ENCODE results near the gene NAPA. TPM values are rescaled to one million over a fixed set of nuclear protein-coding genes. Genes with fewer than 3 reads are reported as not detected.

NAPA gene
- total RNA-seq, 1 donor from 2014 or later: 132 TPM

GRCh38 chr19:47518854-47519253 is 4.0 kb upstream of the NAPA start:
- no peak overlapping the region for H3K4me3 ChIP-seq (ENCODE audit: insufficient read depth, low read depth, low read length)
- TF ChIP-seq EZH2 (IDR thresholded peaks at IDR 0.05; ENCODE audit: insufficient read depth, low read length) (no peak), CTCF (IDR thresholded peaks at IDR 0.05; ENCODE audit: insufficient read depth, low read depth, low read length) (no peak)
- Mint-ChIP-seq H3K9me3 (ENCODE audit: unreplicated experiment) (no peaks in the 10 kb centered on the region), H3K4me1 (ENCODE audit: low read depth, unreplicated experiment) (peaks cover 4% of the 10 kb centered on the region), H3K4me3 (ENCODE audit: unreplicated experiment) (no peak overlapping the region), H3K27ac (ENCODE audit: unreplicated experiment) (no peak overlapping the region), H3K27me3 (ENCODE audit: low read depth, unreplicated experiment) (peaks cover 11% of the 10 kb centered on the region), H3K36me3 (ENCODE audit: low read depth, unreplicated experiment) (no peaks in the 10 kb centered on the region)
- peaks cover 10% of the 10 kb centered on the region for H3K79me2 ChIP-seq (ENCODE audit: insufficient read depth, low read length)
- H4K20me1 ChIP-seq (ENCODE audit: insufficient read depth, low read length): peaks cover 7% of the 10 kb centered on the region
- H3K27me3 ChIP-seq (ENCODE audit: insufficient read depth, low read length): peaks cover 7% of the 10 kb centered on the region
- no peak overlapping the region for H3K4me2 ChIP-seq (ENCODE audit: low read length)
- H3K27ac ChIP-seq (ENCODE audit: low read depth, low read length): no peak overlapping the region
- no peaks in the 10 kb centered on the region for H3K9me3 ChIP-seq (ENCODE audit: insufficient read depth, low read depth, low read length)
- no peaks in the 10 kb centered on the region for H3K36me3 ChIP-seq (ENCODE audit: insufficient read depth, low read length)
- H3K4me1 ChIP-seq (ENCODE audit: insufficient read depth, low read length): peaks cover 4% of the 10 kb centered on the region
- H2AFZ ChIP-seq (ENCODE audit: low read depth, low read length): no peak overlapping the region
- no peak for DNase-seq (ENCODE audit: low read depth)
- no peak overlapping the region for H3K9ac ChIP-seq (ENCODE audit: low read length)
- no peak for FAIRE-seq

GRCh38 chr19:47518139-47518538 is 3.3 kb upstream of the NAPA start:
- TF ChIP-seq CTCF (IDR thresholded peaks at IDR 0.05; ENCODE audit: insufficient read depth, low read depth, low read length) (no peak), EZH2 (IDR thresholded peaks at IDR 0.05; ENCODE audit: insufficient read depth, low read length) (no peak)
- Mint-ChIP-seq H3K27me3 (ENCODE audit: low read depth, unreplicated experiment) (peaks cover 11% of the 10 kb centered on the region), H3K9me3 (ENCODE audit: unreplicated experiment) (no peaks in the 10 kb centered on the region), H3K4me1 (ENCODE audit: low read depth, unreplicated experiment) (peaks cover 8% of the 10 kb centered on the region), H3K36me3 (ENCODE audit: low read depth, unreplicated experiment) (no peaks in the 10 kb centered on the region), H3K27ac (ENCODE audit: unreplicated experiment) (no peak overlapping the region), H3K4me3 (ENCODE audit: unreplicated experiment) (no peak overlapping the region)
- no peak overlapping the region for H3K4me3 ChIP-seq (ENCODE audit: insufficient read depth, low read depth, low read length)
- no peaks in the 10 kb centered on the region for H3K36me3 ChIP-seq (ENCODE audit: insufficient read depth, low read length)
- no peak overlapping the region for H3K27ac ChIP-seq (ENCODE audit: low read depth, low read length)
- no peak for FAIRE-seq
- no peak overlapping the region for H3K4me2 ChIP-seq (ENCODE audit: low read length)
- peaks cover 7% of the 10 kb centered on the region for H3K27me3 ChIP-seq (ENCODE audit: insufficient read depth, low read length)
- DNase-seq (ENCODE audit: low read depth): peak; percentile 39
- H3K9me3 ChIP-seq (ENCODE audit: insufficient read depth, low read depth, low read length): no peaks in the 10 kb centered on the region
- peaks cover 17% of the 10 kb centered on the region for H3K79me2 ChIP-seq (ENCODE audit: insufficient read depth, low read length)
- H2AFZ ChIP-seq (ENCODE audit: low read depth, low read length): no peak overlapping the region
- peaks cover 14% of the 10 kb centered on the region for H4K20me1 ChIP-seq (ENCODE audit: insufficient read depth, low read length)
- peaks cover 9% of the 10 kb centered on the region for H3K4me1 ChIP-seq (ENCODE audit: insufficient read depth, low read length)
- no peak overlapping the region for H3K9ac ChIP-seq (ENCODE audit: low read length)

GRCh38 chr19:47514151-47514868 is 553 bp downstream of the NAPA start:
- peaks cover 52% of the 10 kb centered on the region for H4K20me1 ChIP-seq (ENCODE audit: insufficient read depth, low read length)
- Mint-ChIP-seq H3K27ac (ENCODE audit: unreplicated experiment) (peak overlapping the region; percentile 99), H3K4me1 (ENCODE audit: low read depth, unreplicated experiment) (peaks cover 35% of the 10 kb centered on the region), H3K36me3 (ENCODE audit: low read depth, unreplicated experiment) (peaks cover 8% of the 10 kb centered on the region), H3K9me3 (ENCODE audit: unreplicated experiment) (no peaks in the 10 kb centered on the region), H3K4me3 (ENCODE audit: unreplicated experiment) (peak overlapping the region; percentile 99), H3K27me3 (ENCODE audit: low read depth, unreplicated experiment) (peaks cover 3% of the 10 kb centered on the region)
- peaks cover 2% of the 10 kb centered on the region for H3K27me3 ChIP-seq (ENCODE audit: insufficient read depth, low read length)
- DNase-seq (ENCODE audit: low read depth) (no peak), FAIRE-seq (no peak)
- H3K79me2 ChIP-seq (ENCODE audit: insufficient read depth, low read length): peaks cover 55% of the 10 kb centered on the region
- peak overlapping the region; percentile 96 for H3K27ac ChIP-seq (ENCODE audit: low read depth, low read length)
- H3K9ac ChIP-seq (ENCODE audit: low read length): peak overlapping the region; percentile 99
- no peaks in the 10 kb centered on the region for H3K9me3 ChIP-seq (ENCODE audit: insufficient read depth, low read depth, low read length)
- peak overlapping the region; percentile 93 for H3K4me3 ChIP-seq (ENCODE audit: insufficient read depth, low read depth, low read length)
- peaks cover 19% of the 10 kb centered on the region for H3K4me1 ChIP-seq (ENCODE audit: insufficient read depth, low read length)
- no peaks in the 10 kb centered on the region for H3K36me3 ChIP-seq (ENCODE audit: insufficient read depth, low read length)
- TF ChIP-seq EZH2 (IDR thresholded peaks at IDR 0.05; ENCODE audit: insufficient read depth, low read length) (no peak), CTCF (IDR thresholded peaks at IDR 0.05; ENCODE audit: insufficient read depth, low read depth, low read length) (no peak)
- H2AFZ ChIP-seq (ENCODE audit: low read depth, low read length): peak overlapping the region; percentile 90
- peak overlapping the region; percentile 100 for H3K4me2 ChIP-seq (ENCODE audit: low read length)
